ENCODE measurements around the gene STRAP.

GRCh38 chr12:15886372-15887042, 4.3 kb downstream of the STRAP start:
- TF ChIP-seq POLR2A (IDR thresholded peaks at IDR 0.05; ENCODE audit: low read depth, low read length) (no peak), POLR2AphosphoS5 (IDR thresholded peaks at IDR 0.05; ENCODE audit: insufficient read depth, low read depth, low read length) (no peak), CTCF (IDR thresholded peaks at IDR 0.05; ENCODE audit: extremely low read depth in 1 of 2, insufficient read depth in 1 of 2, low read depth in 1 of 2, low read length in 2 of 2) (no peak), EZH2 (IDR thresholded peaks at IDR 0.05; ENCODE audit: borderline replicate concordance, low read depth, low read length, severe bottlenecking) (no peak), MYC (IDR thresholded peaks at IDR 0.05; ENCODE audit: low read depth, low read length) (no peak)

Data from endothelial cell of umbilical vein (primary cell).